NCI-H2196 treated with DMSO at 0.1 percent for 48 hours (cell line): ENCODE data around the gene SPINK5.

Experiments
- DNase-seq: peaks from one replicate; lab custom pipeline; 2025; ENCODE audit not compliant: unreplicated experiment; lab: John Stamatoyannopoulos, UW

Gene SPINK5

GRCh38 chr5:148172377-148172776 is 108.6 kb downstream of the SPINK5 start:
- no peak for DNase-seq

DNA sequence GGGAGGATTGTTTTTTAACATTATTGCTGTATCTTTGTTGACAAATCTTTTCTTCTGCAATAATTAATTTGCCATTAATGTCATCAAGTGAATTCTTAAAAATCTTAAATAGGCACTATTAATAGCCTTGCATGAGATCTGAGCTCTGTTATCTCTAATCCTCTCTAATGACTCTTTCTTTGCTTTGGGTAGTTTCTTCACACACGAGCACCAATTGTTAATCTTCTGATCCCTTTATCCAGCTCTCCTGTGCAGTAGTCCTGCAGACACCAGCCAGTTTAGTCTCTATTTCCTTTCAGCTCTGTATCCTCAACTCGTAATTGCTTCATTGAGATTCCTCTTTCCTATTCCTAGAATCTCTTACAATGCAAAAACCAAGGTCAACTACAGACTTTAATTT is 112.7 kb downstream of the SPINK5 start:
- DNase-seq, result no peak

DNA sequence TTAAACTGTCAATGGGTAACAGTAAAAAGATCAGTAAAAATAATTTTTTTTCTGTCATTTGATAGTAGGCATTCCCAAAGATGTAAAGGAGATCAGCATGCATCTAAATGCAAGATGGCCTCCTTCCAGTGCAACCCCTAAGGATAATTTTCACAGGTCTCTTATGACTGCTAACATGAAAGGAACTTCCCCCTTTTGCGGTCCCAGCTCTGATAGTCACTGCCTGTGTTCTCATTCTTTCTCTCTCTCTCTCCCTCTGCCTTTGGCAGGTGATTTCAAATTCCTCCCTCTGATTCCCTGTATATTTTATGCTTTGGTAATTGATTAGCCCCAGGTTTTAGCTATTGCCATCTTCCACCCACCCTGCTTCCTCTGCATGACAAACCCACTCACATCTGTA is 113.4 kb downstream of the SPINK5 start:
- no peak for DNase-seq

DNA sequence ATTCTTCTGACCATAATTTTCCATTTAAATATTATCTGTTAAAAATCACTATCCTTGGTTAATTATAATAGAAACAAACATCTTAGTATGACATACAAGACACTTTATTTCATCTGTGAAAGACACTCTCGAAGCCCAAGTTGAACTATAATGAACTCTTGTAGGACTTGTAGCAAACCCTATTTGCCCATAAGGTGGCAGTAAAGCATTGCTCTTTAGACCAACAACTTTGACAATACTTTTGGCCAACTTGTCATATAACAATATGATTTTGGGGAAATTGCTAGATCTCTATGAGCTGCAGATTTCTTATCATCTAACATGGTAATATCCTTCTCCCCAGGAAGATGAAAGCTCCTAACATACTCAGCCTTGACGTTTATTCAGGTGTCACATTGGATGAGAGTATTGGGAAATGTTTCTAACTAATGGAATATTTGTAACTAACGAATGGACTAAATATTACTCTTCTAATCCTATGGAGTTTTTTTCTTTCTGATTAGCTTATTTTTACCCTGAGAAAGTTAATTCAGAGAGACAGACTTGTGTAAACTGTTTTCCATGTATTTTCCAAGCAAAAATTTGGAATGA is 115.5 kb downstream of the SPINK5 start:
- DNase-seq, result peak; percentile 12

DNA sequence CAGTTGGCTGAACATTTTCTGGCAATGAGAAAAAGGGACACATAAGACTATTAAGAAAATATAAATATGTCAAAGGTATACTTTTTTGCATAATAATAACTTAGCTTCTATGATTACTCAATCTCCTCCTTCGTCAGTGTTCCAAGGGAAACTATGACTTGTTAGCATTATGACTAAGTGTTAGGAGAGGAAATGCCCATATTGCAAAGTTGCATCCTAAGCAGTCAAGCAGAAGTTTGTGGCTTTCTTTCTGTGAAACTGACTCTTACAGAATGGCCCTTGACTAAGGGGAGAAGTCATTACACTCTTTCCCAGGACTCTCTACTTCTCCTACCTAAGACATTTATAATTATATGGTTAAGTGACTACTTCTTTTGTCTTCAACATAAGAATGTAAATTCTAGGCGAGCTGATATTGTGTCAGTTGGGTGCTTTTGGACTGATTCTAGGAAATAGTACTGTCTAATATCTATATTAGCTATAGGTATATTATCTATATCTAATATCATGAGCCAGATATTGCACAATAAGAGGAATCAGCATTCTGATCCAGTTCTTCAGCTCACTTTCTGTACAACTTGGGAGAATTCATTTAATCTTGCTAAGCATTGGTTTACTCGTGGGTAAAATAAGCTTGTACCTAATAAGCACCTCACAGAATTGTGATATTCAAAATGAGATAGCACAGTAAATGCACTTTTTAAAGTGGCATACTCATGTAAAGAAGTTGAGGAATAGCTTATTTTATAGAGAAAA is 122.6 kb downstream of the SPINK5 start:
- no peak for DNase-seq
